Subcutaneous abdominal adipose tissue (tissue), 5 donors: Measurements from ENCODE around the gene NCR3LG1.
"Not testable (repeated sequence)": the region's sequence is repeated elsewhere in the genome, so short reads cannot be mapped to it uniquely, and the experiment has no call there.

Source experiments
- H3K27ac ChIP-seq: one replicate; pipeline ENCODE4 v1.7.0; 2013; ENCODE audit warnings: low read depth, mild to moderate bottlenecking, inconsistent platforms, low read length, moderate library complexity
- H3K27me3 ChIP-seq, 5 donors: one replicate each; pipeline ENCODE4 v1.7.0; 2013; ENCODE audit warnings: low read length in 5 of 5, inconsistent platforms in 1 of 5; ENCODE audit not compliant: control insufficient read depth in 5 of 5, insufficient read depth in 4 of 5
- H3K36me3 ChIP-seq, 5 donors: one replicate each; pipeline ENCODE4 v1.7.0; 2013; ENCODE audit warnings: low read length in 5 of 5; ENCODE audit not compliant: control insufficient read depth in 5 of 5, insufficient read depth in 5 of 5
- H3K4me1 ChIP-seq, 5 donors: one replicate each; pipeline ENCODE4 v1.7.0; 2013; ENCODE audit warnings: low read length in 5 of 5, mild to moderate bottlenecking in 3 of 5, moderate library complexity in 1 of 5; ENCODE audit not compliant: control insufficient read depth in 5 of 5, insufficient read depth in 5 of 5
- H3K4me3 ChIP-seq, 5 donors: one replicate each; pipeline ENCODE4 v1.7.0; 2013; ENCODE audit warnings: low read length in 5 of 5, low read depth in 1 of 5
- H3K9ac ChIP-seq, 5 donors: one replicate each; pipeline ENCODE4 v1.7.0; 2013; ENCODE audit warnings: low read length in 5 of 5, mild to moderate bottlenecking in 4 of 5, moderate library complexity in 3 of 5
- H3K9me3 ChIP-seq, 5 donors: one replicate each; pipeline ENCODE4 v1.7.0; 2013; ENCODE audit warnings: low read length in 5 of 5; ENCODE audit not compliant: control insufficient read depth in 5 of 5
- donor health status: healthy.
- donor health status: healthy.
- donor health status: healthy.
- donor health status: healthy.
- donor health status: healthy.

NCR3LG1 gene

GRCh38 chr11:17416492-17416891 is 64.9 kb downstream of the NCR3LG1 start:
- H3K27ac ChIP-seq, result no peak overlapping the region

GRCh38 chr11:17418444-17419081 is 67.0 kb downstream of the NCR3LG1 start:
- no peak overlapping the region for H3K9ac ChIP-seq
- no peaks in the 10 kb centered on the region for H3K4me1 ChIP-seq
- H3K9me3 ChIP-seq, result no peaks in the 10 kb centered on the region
- H3K4me3 ChIP-seq, result no peak overlapping the region
- no peaks in the 10 kb centered on the region for H3K36me3 ChIP-seq
- H3K27ac ChIP-seq, result no peak overlapping the region
- H3K27me3 ChIP-seq, result peaks cover 5 to 16% (median 6%) of the 10 kb centered on the region in 5 donors

More at GRCh38 chr11:17416492-17416891, 64.9 kb downstream of the NCR3LG1 start:
- no peaks in the 10 kb centered on the region for H3K9me3 ChIP-seq
- peaks cover 0 to 1% (median 0%) of the 10 kb centered on the region in 5 donors for H3K4me1 ChIP-seq
- H3K27me3 ChIP-seq, result peaks cover 5 to 16% (median 6%) of the 10 kb centered on the region in 5 donors
- H3K4me3 ChIP-seq, result no peak overlapping the region
- H3K9ac ChIP-seq, result no peak overlapping the region
- H3K36me3 ChIP-seq, result no peaks in the 10 kb centered on the region

- no peaks in the 10 kb centered on the region for H3K9me3 ChIP-seq
- no peak overlapping the region for H3K9ac ChIP-seq
- no peaks in the 10 kb centered on the region for H3K4me1 ChIP-seq
- no peak overlapping the region for H3K4me3 ChIP-seq
- no peak overlapping the region for H3K27ac ChIP-seq
- H3K27me3 ChIP-seq, result peaks cover 0 to 11% (median 6%) of the 10 kb centered on the region in 5 donors
- no peaks in the 10 kb centered on the region for H3K36me3 ChIP-seq
Observed at GRCh38 chr11:17421781-17422180, 70.2 kb downstream of the NCR3LG1 start.

- Histone ChIP-seq H3K9me3 (no peaks in the 10 kb centered on the region), H3K27ac (no peak overlapping the region), H3K27me3 (peaks cover 0 to 17% (median 5%) of the 10 kb centered on the region in 5 donors)
Observed at GRCh38 chr11:17423533-17424310, 72.1 kb downstream of the NCR3LG1 start.

GRCh38 chr11:17426233-17426632 is 74.6 kb downstream of the NCR3LG1 start:
- H3K9ac ChIP-seq, H3K4me3 ChIP-seq, H3K36me3 ChIP-seq, H3K4me1 ChIP-seq, H3K27ac ChIP-seq, H3K9me3 ChIP-seq, H3K27me3 ChIP-seq: not testable (repeated sequence)

More at GRCh38 chr11:17423533-17424310, 72.1 kb downstream of the NCR3LG1 start:
- Histone ChIP-seq H3K9ac (no peak overlapping the region), H3K36me3 (no peaks in the 10 kb centered on the region), H3K4me1 (no peaks in the 10 kb centered on the region), H3K4me3 (no peak overlapping the region)
